Measurements from ENCODE around the gene SKIC8.
"Not testable (repeated sequence)": the region's sequence is repeated elsewhere in the genome, so short reads cannot be mapped to it uniquely, and the experiment has no call there.

SKIC8 gene

GRCh38 chr15:78247911-78248310, 51.5 kb downstream of the SKIC8 start:
- DNase-seq, result no peak

GRCh38 chr15:78245976-78246620, 53.3 kb downstream of the SKIC8 start:
- not testable (repeated sequence) for DNase-seq

GRCh38 chr15:78245392-78245791, 54.0 kb downstream of the SKIC8 start:
- not testable (repeated sequence) for DNase-seq

- no peak for DNase-seq
These were observed 54.5 kb downstream of the SKIC8 start for GRCh38 chr15:78244893-78245292.

GRCh38 chr15:78244101-78244500, 55.3 kb downstream of the SKIC8 start:
- DNase-seq, result no peak

- DNase-seq, result no peak
These were observed 55.9 kb downstream of the SKIC8 start for GRCh38 chr15:78243491-78243941.

GRCh38 chr15:78243058-78243457, 56.4 kb downstream of the SKIC8 start:
- DNase-seq, result no peak

GRCh38 chr15:78242128-78242527, 57.3 kb downstream of the SKIC8 start:
- DNase-seq, result no peak

GRCh38 chr15:78241017-78241416, 58.4 kb downstream of the SKIC8 start:
- DNase-seq, result peak; percentile 33

- DNase-seq, result no peak
These were observed 59.6 kb downstream of the SKIC8 start for GRCh38 chr15:78239811-78240210.

GRCh38 chr15:78237146-78237545, 62.3 kb downstream of the SKIC8 start:
- DNase-seq, result no peak

GRCh38 chr15:78236491-78236890, 62.9 kb downstream of the SKIC8 start:
- no peak for DNase-seq

- no peak for DNase-seq
These were observed 64.8 kb downstream of the SKIC8 start, which contains the start of gene ACSBG1 for GRCh38 chr15:78234515-78235040. ACSBG1 (minus strand) TSS chr15:78234565; CDS start chr15:78234501, 64 bp downstream.

- DNase-seq, result no peak
These were observed 65.9 kb downstream of the SKIC8 start for GRCh38 chr15:78233496-78233895.
